ENCODE data around the gene ERVFRD-1. TPM values are rescaled to one million over a fixed set of nuclear protein-coding genes. Genes with fewer than 3 reads are reported as not detected.

Gene ERVFRD-1
- total and polyA plus RNA-seq, 2 experiments from 2014 or later: 0.06 TPM; not detected in 1

DNA sequence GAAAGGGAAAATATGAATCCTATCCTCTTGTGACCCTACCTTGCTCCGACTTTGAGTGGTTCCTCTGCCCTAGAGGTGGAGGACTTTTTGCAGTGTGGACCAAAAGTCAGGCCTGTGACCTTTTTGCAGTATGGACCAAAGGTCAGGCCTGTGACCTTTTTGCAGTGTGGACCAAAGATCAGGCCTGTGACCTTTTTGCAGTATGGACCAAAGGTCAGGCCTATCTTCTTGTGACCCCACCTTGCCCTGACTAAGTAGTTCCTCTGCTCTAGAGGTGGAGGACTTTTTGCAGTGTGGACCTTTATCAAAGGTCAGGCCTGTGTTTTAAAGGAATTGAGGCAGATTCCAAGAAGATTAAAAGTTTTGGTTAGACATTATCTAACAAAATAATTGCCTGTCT is 10.9 kb upstream of the ERVFRD-1 start (continued):
- TF ChIP-seq, protein P1, sequence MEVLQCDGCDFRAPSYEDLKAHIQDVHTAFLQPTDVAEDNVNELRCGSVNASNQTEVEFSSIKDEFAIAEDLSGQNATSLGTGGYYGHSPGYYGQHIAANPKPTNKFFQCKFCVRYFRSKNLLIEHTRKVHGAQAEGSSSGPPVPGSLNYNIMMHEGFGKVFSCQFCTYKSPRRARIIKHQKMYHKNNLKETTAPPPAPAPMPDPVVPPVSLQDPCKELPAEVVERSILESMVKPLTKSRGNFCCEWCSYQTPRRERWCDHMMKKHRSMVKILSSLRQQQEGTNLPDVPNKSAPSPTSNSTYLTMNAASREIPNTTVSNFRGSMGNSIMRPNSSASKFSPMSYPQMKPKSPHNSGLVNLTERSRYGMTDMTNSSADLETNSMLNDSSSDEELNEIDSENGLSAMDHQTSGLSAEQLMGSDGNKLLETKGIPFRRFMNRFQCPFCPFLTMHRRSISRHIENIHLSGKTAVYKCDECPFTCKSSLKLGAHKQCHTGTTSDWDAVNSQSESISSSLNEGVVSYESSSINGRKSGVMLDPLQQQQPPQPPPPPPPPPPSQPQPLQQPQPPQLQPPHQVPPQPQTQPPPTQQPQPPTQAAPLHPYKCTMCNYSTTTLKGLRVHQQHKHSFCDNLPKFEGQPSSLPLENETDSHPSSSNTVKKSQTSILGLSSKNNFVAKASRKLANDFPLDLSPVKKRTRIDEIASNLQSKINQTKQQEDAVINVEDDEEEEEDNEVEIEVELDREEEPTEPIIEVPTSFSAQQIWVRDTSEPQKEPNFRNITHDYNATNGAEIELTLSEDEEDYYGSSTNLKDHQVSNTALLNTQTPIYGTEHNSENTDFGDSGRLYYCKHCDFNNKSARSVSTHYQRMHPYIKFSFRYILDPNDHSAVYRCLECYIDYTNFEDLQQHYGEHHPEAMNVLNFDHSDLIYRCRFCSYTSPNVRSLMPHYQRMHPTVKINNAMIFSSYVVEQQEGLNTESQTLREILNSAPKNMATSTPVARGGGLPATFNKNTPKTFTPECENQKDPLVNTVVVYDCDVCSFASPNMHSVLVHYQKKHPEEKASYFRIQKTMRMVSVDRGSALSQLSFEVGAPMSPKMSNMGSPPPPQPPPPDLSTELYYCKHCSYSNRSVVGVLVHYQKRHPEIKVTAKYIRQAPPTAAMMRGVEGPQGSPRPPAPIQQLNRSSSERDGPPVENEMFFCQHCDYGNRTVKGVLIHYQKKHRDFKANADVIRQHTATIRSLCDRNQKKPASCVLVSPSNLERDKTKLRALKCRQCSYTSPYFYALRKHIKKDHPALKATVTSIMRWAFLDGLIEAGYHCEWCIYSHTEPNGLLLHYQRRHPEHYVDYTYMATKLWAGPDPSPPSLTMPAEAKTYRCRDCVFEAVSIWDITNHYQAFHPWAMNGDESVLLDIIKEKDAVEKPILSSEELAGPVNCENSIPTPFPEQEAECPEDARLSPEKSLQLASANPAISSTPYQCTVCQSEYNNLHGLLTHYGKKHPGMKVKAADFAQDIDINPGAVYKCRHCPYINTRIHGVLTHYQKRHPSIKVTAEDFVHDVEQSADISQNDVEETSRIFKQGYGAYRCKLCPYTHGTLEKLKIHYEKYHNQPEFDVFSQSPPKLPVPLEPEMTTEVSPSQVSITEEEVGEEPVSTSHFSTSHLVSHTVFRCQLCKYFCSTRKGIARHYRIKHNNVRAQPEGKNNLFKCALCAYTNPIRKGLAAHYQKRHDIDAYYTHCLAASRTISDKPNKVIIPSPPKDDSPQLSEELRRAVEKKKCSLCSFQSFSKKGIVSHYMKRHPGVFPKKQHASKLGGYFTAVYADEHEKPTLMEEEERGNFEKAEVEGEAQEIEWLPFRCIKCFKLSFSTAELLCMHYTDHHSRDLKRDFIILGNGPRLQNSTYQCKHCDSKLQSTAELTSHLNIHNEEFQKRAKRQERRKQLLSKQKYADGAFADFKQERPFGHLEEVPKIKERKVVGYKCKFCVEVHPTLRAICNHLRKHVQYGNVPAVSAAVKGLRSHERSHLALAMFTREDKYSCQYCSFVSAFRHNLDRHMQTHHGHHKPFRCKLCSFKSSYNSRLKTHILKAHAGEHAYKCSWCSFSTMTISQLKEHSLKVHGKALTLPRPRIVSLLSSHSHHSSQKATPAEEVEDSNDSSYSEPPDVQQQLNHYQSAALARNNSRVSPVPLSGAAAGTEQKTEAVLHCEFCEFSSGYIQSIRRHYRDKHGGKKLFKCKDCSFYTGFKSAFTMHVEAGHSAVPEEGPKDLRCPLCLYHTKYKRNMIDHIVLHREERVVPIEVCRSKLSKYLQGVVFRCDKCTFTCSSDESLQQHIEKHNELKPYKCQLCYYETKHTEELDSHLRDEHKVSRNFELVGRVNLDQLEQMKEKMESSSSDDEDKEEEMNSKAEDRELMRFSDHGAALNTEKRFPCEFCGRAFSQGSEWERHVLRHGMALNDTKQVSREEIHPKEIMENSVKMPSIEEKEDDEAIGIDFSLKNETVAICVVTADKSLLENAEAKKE (CRISPR knock-in tag; IDR thresholded peaks at IDR 0.05): no peak
- TF ChIP-seq STAT1 (IDR thresholded peaks at IDR 0.05; ENCODE audit: unreplicated experiment): no peak
- no peak for TF ChIP-seq EZH2 (IDR thresholded peaks at IDR 0.05; ENCODE audit: low read depth, unreplicated experiment)
- TF ChIP-seq REST (IDR thresholded peaks at IDR 0.05; ENCODE audit: unreplicated experiment): no peak

DNA sequence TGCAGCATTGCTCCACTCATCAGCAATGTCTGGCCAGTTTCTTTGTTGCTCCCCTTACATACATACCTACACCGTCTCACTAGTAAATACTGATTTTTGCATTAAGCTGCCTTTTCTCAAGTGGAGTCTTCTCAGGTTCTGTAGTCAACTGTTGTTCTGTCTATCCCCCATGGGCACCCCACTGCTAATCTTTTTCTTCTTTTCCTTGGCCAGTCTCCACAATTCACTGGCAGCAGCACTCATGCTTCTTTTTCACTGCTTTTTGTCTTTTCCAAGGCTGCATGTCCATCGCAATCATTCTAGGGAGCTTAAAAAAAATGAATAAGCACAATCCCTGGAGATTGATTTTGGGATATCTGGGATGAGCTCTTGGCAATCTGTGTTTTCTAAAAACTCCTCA is 10.3 kb upstream of the ERVFRD-1 start:
- Mint-ChIP-seq H3K27ac (no peak overlapping the region), H3K9me3 (no peaks in the 10 kb centered on the region), H3K4me1 (peaks cover 10% of the 10 kb centered on the region), H3K4me3 (no peak overlapping the region), H3K27me3 (ENCODE audit: insufficient read depth, low read depth, poor library complexity) (no peaks in the 10 kb centered on the region), H3K36me3 (ENCODE audit: low read depth) (peaks cover 8% of the 10 kb centered on the region; the same call in 2 of the 3 replicates)
- Histone ChIP-seq H3K4me3 (no peak overlapping the region), H3K36me3 (ENCODE audit: insufficient read depth) (no peaks in the 10 kb centered on the region), H3K27ac (ENCODE audit: low read depth) (no peak overlapping the region), H2AFZ (no peak overlapping the region), H3K27me3 (ENCODE audit: insufficient read depth) (no peaks in the 10 kb centered on the region), H3F3A (replicated peaks; ENCODE audit: low read depth) (no peaks in the 10 kb centered on the region), H3K9me2 (ENCODE audit: insufficient read depth) (peaks cover 8% of the 10 kb centered on the region; the same call in 1 of the 2 replicates), H3K4me2 (no peak overlapping the region), H3K79me2 (replicated peaks; ENCODE audit: insufficient read depth) (peaks cover 94% of the 10 kb centered on the region), H4K20me1 (replicated peaks; ENCODE audit: insufficient read depth) (peaks cover 24% of the 10 kb centered on the region), H3K4me1 (ENCODE audit: insufficient read depth) (peaks cover 5% of the 10 kb centered on the region; the same call in 1 of the 2 replicates)
- ATAC-seq (no peak), DNase-seq (ENCODE audit: low spot score) (no peak)
- TF ChIP-seq NANOG (IDR thresholded peaks at IDR 0.05; ENCODE audit: borderline replicate concordance) (no peak), EZH2 (IDR thresholded peaks at IDR 0.05; ENCODE audit: low read depth, unreplicated experiment) (no peak), CREB1 (CRISPR knock-in tag; IDR thresholded peaks at IDR 0.05; ENCODE audit: low read depth) (no peak), JUNB (IDR thresholded peaks at IDR 0.05; ENCODE audit: unreplicated experiment) (no peak), POLR2AphosphoS5 (IDR thresholded peaks at IDR 0.05; ENCODE audit: low read depth) (no peak), ZNF114 (CRISPR knock-in tag; IDR thresholded peaks at IDR 0.05) (no peak), ZNF331 (CRISPR knock-in tag; IDR thresholded peaks at IDR 0.05; ENCODE audit: low read depth) (no peak)
- TF ChIP-seq, protein P2, sequence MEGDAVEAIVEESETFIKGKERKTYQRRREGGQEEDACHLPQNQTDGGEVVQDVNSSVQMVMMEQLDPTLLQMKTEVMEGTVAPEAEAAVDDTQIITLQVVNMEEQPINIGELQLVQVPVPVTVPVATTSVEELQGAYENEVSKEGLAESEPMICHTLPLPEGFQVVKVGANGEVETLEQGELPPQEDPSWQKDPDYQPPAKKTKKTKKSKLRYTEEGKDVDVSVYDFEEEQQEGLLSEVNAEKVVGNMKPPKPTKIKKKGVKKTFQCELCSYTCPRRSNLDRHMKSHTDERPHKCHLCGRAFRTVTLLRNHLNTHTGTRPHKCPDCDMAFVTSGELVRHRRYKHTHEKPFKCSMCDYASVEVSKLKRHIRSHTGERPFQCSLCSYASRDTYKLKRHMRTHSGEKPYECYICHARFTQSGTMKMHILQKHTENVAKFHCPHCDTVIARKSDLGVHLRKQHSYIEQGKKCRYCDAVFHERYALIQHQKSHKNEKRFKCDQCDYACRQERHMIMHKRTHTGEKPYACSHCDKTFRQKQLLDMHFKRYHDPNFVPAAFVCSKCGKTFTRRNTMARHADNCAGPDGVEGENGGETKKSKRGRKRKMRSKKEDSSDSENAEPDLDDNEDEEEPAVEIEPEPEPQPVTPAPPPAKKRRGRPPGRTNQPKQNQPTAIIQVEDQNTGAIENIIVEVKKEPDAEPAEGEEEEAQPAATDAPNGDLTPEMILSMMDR (conservative IDR thresholded peaks at IDR 0.05; ENCODE audit: low read depth in 2 of 2): no peak
